ENCODE results near the gene ZNF44. TPM values are rescaled to one million over a fixed set of nuclear protein-coding genes. Genes with fewer than 3 reads are reported as not detected.
A peak's percentile ranks its signal among the peaks of the same experiment; 100 is the strongest.

ZNF44 gene
- polyA plus RNA-seq, 4 donors = 42.4 to 56.4 (median 52.8) TPM

DNA sequence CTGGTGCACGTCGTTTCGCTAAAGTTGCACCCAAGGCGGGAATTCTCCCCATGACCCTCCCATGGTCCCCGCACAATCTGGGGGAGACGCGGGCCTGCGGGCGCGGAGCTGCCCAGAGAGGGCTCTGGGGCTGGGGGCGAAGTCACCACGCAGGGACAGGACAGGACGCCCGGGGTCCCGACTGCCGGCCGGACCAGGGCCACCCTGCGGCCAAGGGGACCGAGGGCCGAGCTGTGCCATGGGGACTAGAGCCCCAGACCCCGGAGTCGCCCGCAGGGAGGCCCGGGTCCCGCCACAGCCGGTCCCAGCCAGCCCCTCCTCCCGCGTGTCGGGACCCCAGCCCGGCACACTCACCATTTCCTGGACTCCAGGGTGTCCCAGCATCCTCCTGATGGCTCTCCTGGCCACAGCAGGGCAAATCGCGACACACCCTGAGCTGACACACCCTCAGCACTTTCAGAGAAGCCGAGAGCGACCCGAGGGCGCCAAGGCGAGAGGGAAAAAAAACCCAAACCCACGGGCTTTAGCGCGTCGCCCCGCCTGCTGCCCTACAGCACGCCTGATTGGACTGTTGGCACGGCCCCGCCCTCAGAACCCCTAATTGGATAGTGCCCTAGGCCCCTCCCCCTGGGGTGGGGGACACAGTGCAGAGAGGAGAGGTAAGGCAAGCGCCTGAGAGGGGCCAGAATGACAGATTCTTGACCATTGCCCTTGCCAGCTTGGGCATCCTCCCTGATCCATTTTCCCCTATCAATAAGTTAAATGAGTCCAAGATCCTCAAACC, 28.6 kb downstream of the ZNF44 start:
- DNase-seq (ENCODE audit: low read depth in 4 of 4, low spot score in 3 of 4) = no peak

DNA sequence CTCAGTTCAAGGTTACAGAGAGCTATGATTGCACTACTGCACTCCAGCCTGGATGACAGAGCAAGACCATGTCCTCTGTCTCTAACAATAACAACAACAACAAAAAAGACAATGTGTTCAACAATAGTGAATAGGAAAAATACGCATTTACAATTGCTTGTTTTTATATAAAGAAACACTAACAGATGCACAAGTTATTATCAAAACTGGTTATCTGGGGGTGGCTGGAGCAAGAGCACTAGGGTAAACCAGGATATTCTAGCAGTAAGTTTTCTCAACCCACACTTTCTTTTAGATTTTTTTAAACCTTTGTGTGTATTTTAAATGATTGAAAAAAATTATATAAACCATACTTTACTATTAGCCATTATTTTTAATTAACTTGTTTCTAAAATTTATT, 33.1 kb downstream of the ZNF44 start:
- DNase-seq (ENCODE audit: low read depth in 4 of 4, low spot score in 3 of 4) = no peak

DNA sequence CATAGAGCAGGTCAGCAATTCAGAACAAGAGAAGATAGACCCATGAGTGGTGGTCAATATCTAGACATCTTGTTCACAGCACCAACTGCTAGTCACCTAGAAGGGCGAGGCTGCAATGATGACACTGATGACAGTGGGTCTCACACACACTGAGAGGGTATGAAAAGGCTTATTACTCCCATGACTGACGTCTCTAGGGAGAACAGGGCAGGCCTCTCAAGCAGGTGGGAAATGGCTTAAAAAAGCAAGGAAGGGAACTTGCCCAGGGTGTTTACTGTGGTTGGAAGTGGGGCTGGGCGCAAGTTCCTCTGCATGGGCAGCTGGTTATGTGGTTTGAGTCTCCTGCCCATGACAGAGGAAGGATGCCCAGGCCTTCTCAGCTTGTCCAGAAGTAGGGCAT, 33.8 kb downstream of the ZNF44 start:
- no peak for DNase-seq (ENCODE audit: low read depth in 4 of 4, low spot score in 3 of 4)

DNA sequence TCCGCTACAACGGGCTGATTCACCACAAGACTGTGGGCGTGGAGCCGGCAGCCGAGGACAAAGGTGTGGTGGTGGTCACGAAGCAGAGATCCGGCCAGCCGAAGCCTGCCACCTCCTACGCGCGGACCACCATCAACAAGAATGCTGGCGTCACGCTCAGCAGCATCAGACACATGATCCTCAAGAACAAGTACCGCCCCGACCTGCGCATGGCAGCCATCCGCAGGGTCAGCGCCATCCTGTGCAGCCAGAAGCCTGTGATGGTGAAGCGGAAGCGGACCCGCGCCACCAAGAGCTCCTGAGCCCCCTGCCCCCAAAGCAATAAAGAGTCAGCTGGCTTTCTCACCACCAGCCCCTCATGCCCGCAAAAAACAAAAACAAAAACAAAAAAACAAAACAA, 34.4 kb downstream of the ZNF44 start:
- no peak for DNase-seq (ENCODE audit: low read depth in 4 of 4, low spot score in 3 of 4)

DNA sequence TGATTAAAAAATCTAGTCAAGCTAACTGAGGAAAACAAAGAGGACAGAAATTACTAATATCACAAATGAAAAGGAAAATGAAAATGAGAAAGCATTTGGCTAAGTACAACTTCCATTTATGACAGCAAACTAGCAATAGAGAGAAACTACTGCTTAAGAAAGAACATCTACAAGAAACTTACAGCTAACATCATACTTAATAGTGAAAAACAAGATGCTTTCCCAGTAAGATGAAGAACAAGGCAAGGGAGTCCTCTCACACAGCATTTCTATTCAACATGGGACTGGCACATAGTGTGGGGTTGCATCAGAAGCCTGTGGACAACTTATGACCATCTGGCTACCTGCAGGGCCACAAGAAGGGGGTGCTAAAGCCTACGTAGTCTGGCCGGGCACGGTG, 39.3 kb downstream of the ZNF44 start:
- DNase-seq (ENCODE audit: low read depth in 4 of 4, low spot score in 3 of 4) = no peak

DNA sequence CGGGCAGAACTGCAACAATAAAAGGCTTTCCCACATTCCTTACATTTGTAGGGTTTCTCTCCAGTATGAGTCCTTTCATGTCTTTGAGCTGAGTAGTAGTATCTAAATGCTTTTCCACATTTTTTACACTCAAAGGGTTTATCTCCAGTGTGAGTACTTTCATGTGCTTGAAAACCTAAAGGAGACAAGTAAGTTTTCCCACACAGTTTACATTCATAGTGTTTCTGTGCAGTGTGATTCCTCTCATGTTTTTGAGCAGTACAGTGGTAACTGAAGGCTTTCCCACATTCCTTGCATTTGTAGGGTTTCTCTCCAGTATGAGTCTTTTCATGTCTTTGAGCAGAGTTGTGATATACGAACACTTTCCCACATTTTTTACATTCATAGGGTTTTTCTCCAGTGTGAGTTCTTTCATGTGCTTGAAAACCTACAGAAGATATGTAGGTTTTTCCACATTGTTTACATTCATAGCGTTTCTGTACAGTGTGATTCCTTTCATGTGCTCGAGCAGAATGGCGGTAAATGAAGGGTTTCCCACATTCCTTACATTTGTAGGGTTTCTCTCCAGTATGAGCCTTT, 47.0 kb downstream of the ZNF44 start:
- DNase-seq (ENCODE audit: low read depth in 4 of 4, low spot score in 3 of 4) = no peak

DNA sequence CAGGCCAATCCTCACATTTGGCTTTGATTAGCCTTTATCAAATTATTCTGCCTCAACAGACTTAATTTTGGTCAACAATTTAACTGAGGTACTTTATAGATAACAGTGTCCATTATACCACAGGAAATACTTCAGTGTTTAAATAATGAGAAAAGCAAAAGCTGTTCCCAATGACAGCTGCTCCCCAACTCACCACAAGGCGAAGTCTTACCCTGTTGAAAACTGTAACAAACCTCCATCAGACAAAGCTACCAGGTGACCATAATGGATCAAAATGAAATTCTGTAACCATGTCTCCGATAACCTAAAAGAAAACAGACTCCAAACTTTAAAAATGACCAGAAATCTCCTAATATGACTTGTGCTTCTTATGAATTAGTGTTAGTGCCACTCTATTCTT, 50.3 kb downstream of the ZNF44 start:
- no peak for DNase-seq (ENCODE audit: low read depth in 4 of 4, low spot score in 3 of 4)

DNA sequence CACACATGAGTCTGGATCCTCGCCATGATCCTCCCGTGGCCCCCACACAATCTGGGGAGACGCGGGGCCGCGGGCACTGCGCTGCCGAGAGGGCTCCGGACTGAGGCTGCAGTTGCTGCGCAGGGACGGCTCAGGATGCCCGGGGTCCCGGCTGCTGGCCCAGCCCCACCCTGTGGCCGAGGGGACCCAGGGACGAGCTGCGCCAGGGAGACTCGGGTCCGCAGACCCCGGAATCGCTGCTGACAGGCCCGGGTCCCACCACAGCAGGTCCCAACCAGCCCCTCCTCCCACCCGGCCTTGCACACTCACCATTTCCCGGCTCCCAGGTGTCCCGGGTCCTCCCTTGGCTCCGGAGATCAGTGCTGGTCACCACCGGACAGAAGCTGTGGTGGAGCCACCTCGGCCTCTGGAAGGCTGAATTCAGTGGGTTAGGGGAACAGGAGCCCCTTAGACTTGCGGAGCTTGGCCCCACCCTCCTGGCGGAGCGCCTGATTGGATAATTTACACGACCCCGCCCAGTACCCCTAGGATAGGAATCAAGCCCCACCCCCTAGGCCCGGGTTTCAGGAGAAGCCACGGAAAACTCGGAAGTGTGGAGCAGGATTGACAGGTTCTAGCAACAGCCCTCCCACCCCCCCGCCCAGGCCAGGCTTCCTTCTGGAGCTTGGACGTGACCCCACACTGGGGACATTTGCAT, 57.4 kb downstream of the ZNF44 start:
- peak in 1 of 4 donors; percentile 21 for DNase-seq (ENCODE audit: low read depth in 4 of 4, low spot score in 3 of 4)

DNA sequence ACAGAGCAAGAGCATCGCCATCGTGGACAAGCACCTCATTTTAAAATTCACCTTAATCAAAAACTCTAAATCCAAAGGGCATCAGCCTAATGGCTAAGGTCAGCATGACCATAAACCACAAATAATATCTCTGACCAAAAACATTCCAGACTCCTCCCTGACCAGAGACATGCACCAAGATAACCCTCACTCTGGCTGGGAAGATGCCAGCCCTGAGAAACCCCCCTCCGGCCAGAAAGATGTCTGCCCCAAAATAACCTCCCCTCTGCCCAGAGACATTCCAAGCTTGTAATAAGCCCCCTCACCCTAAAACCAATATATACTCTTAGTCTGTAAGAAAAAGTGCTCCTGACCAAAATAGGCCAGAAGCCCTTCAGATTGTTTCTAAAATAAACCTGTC, 61.7 kb downstream of the ZNF44 start:
- DNase-seq (ENCODE audit: low read depth in 4 of 4, low spot score in 3 of 4) = no peak

DNA sequence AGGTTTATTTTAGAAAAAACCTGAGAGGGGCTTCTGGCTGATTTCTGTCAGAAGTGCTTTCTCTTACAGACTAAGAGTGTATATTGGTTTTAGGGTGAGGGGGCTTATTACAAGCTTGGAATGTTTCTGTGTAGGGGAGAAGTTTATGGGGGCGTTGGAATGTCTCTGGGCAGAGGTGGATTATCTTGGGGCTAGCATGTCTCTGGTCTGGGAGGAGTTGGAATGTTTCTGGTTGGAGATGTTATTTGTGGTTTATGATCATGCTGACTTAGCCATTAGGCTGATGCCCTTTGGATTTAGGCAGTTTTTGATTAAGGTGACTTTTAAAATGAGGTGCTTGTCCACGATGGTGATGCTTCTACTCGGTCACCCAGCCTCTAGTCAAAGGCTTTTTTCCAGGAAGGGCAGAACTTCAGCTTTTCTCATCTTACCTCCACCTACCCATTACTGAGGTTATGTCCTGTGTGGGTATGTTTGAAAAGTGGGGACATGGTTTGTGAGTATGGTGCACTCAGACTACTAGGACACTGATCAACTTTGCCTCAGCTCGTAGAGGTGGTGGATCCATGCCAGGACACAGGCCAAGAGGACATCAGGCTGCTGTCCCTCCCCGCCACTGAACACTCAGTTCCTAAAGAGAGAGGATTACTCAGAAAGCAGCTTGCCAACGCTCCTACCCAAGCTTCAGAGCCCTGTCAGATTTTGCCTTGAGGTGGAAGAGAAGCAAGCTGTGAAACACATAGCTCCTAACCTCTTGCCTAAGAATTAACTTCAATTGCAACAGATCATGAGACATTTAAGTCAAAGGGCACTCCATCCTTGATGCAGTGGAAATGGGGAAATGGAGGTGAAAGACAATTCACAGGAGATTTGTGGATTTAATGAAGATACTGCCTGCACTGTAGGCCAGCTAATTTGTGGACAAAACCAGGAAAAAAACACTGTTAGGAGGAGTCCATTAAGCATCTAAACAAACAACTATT, 63.6 kb downstream of the ZNF44 start:
- no peak for DNase-seq (ENCODE audit: low read depth in 4 of 4, low spot score in 3 of 4)

DNA sequence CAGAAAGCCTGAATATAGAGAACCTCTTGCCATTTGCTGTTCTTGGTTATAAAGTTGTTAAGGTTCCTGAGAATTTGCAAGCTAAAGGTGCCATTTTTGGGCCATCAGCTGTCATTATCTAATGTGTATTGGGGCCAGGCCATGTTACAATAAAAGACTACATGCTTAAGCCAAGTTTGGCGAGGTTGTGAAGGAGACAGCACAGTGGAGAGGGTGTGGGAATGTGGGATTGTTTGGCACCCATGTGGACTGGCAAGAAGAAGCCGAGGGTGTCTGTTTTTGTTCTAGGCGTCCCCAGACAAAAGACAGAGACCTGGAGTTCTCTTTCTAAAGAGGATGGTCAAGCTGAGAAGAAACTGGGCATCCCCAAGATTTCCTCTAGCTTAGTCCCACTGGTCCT, 64.7 kb downstream of the ZNF44 start:
- no peak for DNase-seq (ENCODE audit: low read depth in 4 of 4, low spot score in 3 of 4)

DNA sequence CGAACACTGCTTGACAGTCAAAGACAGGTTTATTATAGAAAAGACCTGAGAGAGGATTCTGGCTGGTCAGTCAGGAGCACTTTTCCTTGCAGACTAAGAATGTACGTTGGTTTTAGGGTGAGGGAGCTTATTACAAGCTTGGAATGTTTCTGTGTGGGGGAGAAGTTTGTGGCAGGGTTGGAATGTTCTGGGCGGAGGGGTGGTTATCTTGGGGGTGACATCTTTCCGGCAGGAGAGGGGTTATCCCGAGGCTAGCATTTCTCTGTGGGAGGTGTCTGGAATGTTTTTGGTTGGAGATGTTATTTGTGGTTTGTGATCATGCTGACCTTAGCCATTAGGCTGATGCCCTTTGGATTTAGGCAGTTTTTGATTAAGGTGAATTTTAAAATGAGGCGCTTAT, 70.0 kb downstream of the ZNF44 start:
- no peak for DNase-seq (ENCODE audit: low read depth in 4 of 4, low spot score in 3 of 4)

DNA sequence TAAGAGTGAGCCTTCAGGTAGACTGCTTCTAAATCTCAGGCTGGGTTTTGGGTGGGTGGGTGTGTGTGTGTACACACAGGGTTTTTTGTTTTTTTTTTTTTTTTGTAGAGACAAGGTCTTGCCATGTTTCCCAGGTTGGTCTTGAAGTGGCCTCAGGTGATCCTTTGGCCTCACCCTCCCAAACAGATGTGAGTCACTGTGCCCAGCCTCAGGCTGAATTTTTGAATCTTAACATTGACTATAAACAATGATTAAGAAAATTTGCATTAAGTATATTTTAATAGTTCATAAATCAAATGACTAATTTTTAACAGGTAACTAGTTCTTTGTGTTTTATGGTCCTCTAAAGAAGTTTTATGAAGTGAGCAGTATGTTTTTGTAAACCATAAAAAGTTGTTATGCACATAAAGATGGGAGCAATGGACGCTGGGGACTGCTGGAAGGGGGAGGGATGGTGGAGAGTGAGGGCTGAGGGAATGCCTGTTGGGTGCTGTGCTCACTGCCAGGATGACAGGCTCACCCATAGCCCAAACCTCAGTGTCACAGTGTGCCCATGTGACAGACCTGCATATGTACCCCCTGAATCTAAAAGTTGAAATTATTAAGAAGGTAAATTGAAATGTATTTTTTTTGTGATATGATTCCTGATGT, 71.6 kb downstream of the ZNF44 start:
- no peak for DNase-seq (ENCODE audit: low read depth in 4 of 4, low spot score in 3 of 4)

Other genes starting within 250 kb of the ZNF44 start
- gene ZNF878, start 241.9 kb downstream of the ZNF44 start, polyA plus RNA-seq (ENCODE audit: insufficient read length in 4 of 4) = 1 to 10 TPM in 3 of 4 donors, under 1 TPM in 1; 1.00 to 1.6 (median 1.3) TPM
- gene ZNF844, start 230.2 kb downstream of the ZNF44 start, polyA plus RNA-seq (ENCODE audit: insufficient read length in 4 of 4) = 10 to 100 TPM; 29.7 to 38.0 (median 32.1) TPM
- 1 to 10 TPM; 5.6 to 7.3 (median 7.2) TPM for gene ZNF20, start 154.5 kb downstream of the ZNF44 start, polyA plus RNA-seq (ENCODE audit: insufficient read length in 4 of 4)
- gene ZNF625, start 138.1 kb downstream of the ZNF44 start, polyA plus RNA-seq (ENCODE audit: insufficient read length in 4 of 4) = 10 to 100 TPM; 13.5 to 15.9 (median 14.8) TPM
- 10 to 100 TPM; 15.3 to 22.8 (median 20.0) TPM for gene ZNF136, start 131.8 kb downstream of the ZNF44 start, polyA plus RNA-seq (ENCODE audit: insufficient read length in 4 of 4)
- 1 to 10 TPM; 4.2 to 5.0 (median 4.9) TPM for gene ZNF563, start 38.8 kb upstream of the ZNF44 start, polyA plus RNA-seq (ENCODE audit: insufficient read length in 4 of 4)
- gene ZNF442, start 70.8 kb upstream of the ZNF44 start, polyA plus RNA-seq (ENCODE audit: insufficient read length in 4 of 4) = 1 to 10 TPM; 6.7 to 8.4 (median 7.1) TPM
- 1 to 10 TPM; 6.3 to 9.5 (median 8.4) TPM for gene ZNF799, start 106.4 kb upstream of the ZNF44 start, polyA plus RNA-seq (ENCODE audit: insufficient read length in 4 of 4)
- gene ZNF443, start 146.1 kb upstream of the ZNF44 start, polyA plus RNA-seq (ENCODE audit: insufficient read length in 4 of 4) = 10 to 100 TPM in 3 of 4 donors, 1 to 10 TPM in 1; 9.7 to 12.0 (median 11.6) TPM
- gene ZNF709, start 189.9 kb upstream of the ZNF44 start, polyA plus RNA-seq (ENCODE audit: insufficient read length in 4 of 4) = 1 to 10 TPM; 7.2 to 9.7 (median 9.0) TPM

Measured in right renal pelvis (tissue), 4 donors.